ENCODE data around the gene KCND2.

GRCh38 chr7:120724955-120725354 lies 452.0 kb downstream of the KCND2 start:
- TF ChIP-seq POLR2A (IDR thresholded peaks at IDR 0.05; ENCODE audit: low read length) (no peak), GATA1 (IDR thresholded peaks at IDR 0.05; ENCODE audit: low read depth, low read length) (no peak)

All from erythroblast (primary cell).